ENCODE results near the gene COL21A1.
A peak's percentile ranks its signal among the peaks of the same experiment; 100 is the strongest.

Gene COL21A1

GRCh38 chr6:56244528-56245253, 2.7 kb downstream of the COL21A1 start:
- no peak for DNase-seq

GRCh38 chr6:56244089-56244488, 3.3 kb downstream of the COL21A1 start:
- no peak for DNase-seq

GRCh38 chr6:56243518-56244070, 3.8 kb downstream of the COL21A1 start:
- DNase-seq = no peak

GRCh38 chr6:56242346-56242745, 5.0 kb downstream of the COL21A1 start:
- peak; percentile 93 for DNase-seq

- DNase-seq = peak; percentile 98
Measured at GRCh38 chr6:56241124-56241802, 6.1 kb downstream of the COL21A1 start.

- no peak for DNase-seq
Measured at GRCh38 chr6:56238352-56238751, 9.0 kb downstream of the COL21A1 start.

- DNase-seq = no peak
Measured at GRCh38 chr6:56235245-56235644, 12.1 kb downstream of the COL21A1 start.

- no peak for DNase-seq
Measured at GRCh38 chr6:56232436-56232835, 14.9 kb downstream of the COL21A1 start.

- DNase-seq = no peak
Measured at GRCh38 chr6:56231827-56232226, 15.6 kb downstream of the COL21A1 start.

- DNase-seq = no peak
Measured at GRCh38 chr6:56230976-56231566, 16.3 kb downstream of the COL21A1 start.

GRCh38 chr6:56227071-56227879, 20.1 kb downstream of the COL21A1 start:
- no peak for DNase-seq

GRCh38 chr6:56223995-56224394, 23.4 kb downstream of the COL21A1 start:
- no peak for DNase-seq

- DNase-seq = no peak
Measured at GRCh38 chr6:56222499-56222898, 24.9 kb downstream of the COL21A1 start.

GRCh38 chr6:56220078-56220477, 27.3 kb downstream of the COL21A1 start:
- DNase-seq = peak; percentile 95

- DNase-seq = no peak
Measured at GRCh38 chr6:56214703-56215101, 32.7 kb downstream of the COL21A1 start.

- DNase-seq = no peak
Measured at GRCh38 chr6:56214041-56214702, 33.2 kb downstream of the COL21A1 start.

GRCh38 chr6:56211724-56212123, 35.7 kb downstream of the COL21A1 start:
- DNase-seq = no peak

GRCh38 chr6:56204134-56204533, 43.2 kb downstream of the COL21A1 start:
- DNase-seq = no peak

- no peak for DNase-seq
Measured at GRCh38 chr6:56199956-56200355, 47.4 kb downstream of the COL21A1 start.

GRCh38 chr6:56193846-56194245, 53.5 kb downstream of the COL21A1 start:
- no peak for DNase-seq

- no peak for DNase-seq
Measured at GRCh38 chr6:56188429-56188828, 59.0 kb downstream of the COL21A1 start.

GRCh38 chr6:56187686-56188085, 59.7 kb downstream of the COL21A1 start:
- no peak for DNase-seq
